Measurements from ENCODE around the gene TTYH1.

DNA sequence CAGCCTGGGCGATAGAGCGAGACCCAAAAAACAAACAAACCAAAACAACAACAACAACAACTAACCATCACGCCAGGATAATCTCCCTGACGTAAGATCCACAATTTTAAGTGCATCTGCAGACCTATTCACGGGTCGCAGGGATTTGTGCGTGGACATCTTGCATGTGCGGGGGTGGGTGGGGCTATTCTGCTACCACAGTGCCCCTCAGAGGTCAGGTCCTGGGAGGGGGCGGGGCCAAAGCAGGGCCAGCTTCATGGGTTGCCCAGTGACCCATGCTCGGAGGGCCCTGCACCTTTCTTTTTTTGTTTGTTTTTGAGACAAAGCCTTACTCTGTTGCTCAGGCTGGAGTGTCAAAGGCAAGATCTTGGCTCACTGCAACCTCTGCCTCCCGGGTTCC lies 60.4 kb downstream of the TTYH1 start:
- TF ChIP-seq, protein P1, sequence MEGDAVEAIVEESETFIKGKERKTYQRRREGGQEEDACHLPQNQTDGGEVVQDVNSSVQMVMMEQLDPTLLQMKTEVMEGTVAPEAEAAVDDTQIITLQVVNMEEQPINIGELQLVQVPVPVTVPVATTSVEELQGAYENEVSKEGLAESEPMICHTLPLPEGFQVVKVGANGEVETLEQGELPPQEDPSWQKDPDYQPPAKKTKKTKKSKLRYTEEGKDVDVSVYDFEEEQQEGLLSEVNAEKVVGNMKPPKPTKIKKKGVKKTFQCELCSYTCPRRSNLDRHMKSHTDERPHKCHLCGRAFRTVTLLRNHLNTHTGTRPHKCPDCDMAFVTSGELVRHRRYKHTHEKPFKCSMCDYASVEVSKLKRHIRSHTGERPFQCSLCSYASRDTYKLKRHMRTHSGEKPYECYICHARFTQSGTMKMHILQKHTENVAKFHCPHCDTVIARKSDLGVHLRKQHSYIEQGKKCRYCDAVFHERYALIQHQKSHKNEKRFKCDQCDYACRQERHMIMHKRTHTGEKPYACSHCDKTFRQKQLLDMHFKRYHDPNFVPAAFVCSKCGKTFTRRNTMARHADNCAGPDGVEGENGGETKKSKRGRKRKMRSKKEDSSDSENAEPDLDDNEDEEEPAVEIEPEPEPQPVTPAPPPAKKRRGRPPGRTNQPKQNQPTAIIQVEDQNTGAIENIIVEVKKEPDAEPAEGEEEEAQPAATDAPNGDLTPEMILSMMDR (IDR thresholded peaks at IDR 0.05): no peak
- TF ChIP-seq POLR2A (IDR thresholded peaks at IDR 0.05): no peak

Measured in upper lobe of left lung (tissue), 4 donors.